Neural crest cell (in vitro differentiated cells): ENCODE data around the gene CDH13. TPM values are rescaled to one million over a fixed set of nuclear protein-coding genes. Genes with fewer than 3 reads are reported as not detected.

Experiments used
- DNase-seq: peaks from one replicate; pipeline ENCODE4 v3.0.0; 2021; ENCODE audit warnings: low read depth, mixed read lengths, low spot score
- H3K27ac Mint-ChIP-seq: one replicate; pipeline ENCODE4 v1.8.0; 2021; ENCODE audit warnings: mild to moderate bottlenecking, mixed read lengths; ENCODE audit not compliant: unreplicated experiment
- H3K27me3 Mint-ChIP-seq: 2 replicates; pipeline ENCODE4 v1.8.0; 2021; ENCODE audit warnings: low read depth, mild to moderate bottlenecking, mixed read lengths
- H3K36me3 Mint-ChIP-seq: 2 replicates; pipeline ENCODE4 v1.8.0; 2021; ENCODE audit warnings: low read depth, mild to moderate bottlenecking, mixed read lengths
- H3K4me1 Mint-ChIP-seq: 2 replicates; pipeline ENCODE4 v1.8.0; 2021; ENCODE audit warnings: mixed read lengths
- H3K4me3 Mint-ChIP-seq: one replicate; pipeline ENCODE4 v1.8.0; 2021; ENCODE audit warnings: mild to moderate bottlenecking, mixed read lengths
- H3K9me3 Mint-ChIP-seq: 2 replicates; pipeline ENCODE4 v1.8.0; 2021; ENCODE audit warnings: mixed read lengths
- total RNA-seq: library from RNA; stranded (reverse); gene quantifications from 2 replicates; pipeline ENCODE4 v1.2.1, GENCODE V29; 2021
- TF ChIP-seq, protein P1 (sequence below): fragments of 200-600 bp; sonication (generic); conservative IDR thresholded peaks from 2 replicates; pipeline ENCODE4 v1.5.0; 2021; ENCODE audit warnings: antibody characterized with exemption, mild to moderate bottlenecking

The CDH13 gene
- total RNA-seq, 1 donor from 2014 or later = 1.1 TPM

DNA sequence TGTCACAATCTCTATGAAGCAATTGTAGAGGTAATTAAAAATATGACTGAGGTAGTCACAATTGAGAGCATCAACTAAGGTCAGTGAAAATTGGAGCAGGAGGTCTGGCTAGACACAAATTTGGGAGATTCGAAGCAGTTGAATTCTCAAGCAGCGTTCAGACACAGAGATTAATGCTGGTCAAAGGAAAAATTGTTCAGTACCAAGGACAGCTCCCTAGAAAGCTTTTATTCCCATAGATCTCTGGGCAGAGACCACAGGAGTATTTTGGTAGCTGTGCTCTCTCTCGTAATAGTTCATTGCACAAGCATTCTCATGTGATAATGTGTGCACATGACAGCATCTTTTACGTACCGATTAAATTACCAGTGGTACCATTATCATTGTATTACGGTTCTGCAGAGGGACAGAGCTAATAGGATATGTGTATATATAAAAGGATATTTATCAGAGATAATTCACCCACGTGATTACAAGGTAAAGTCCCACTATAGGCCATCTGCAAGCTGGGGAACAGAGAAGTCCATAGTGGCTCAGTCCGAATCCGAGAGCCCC lies 793.5 kb downstream of the CDH13 start:
- TF ChIP-seq, protein P1, sequence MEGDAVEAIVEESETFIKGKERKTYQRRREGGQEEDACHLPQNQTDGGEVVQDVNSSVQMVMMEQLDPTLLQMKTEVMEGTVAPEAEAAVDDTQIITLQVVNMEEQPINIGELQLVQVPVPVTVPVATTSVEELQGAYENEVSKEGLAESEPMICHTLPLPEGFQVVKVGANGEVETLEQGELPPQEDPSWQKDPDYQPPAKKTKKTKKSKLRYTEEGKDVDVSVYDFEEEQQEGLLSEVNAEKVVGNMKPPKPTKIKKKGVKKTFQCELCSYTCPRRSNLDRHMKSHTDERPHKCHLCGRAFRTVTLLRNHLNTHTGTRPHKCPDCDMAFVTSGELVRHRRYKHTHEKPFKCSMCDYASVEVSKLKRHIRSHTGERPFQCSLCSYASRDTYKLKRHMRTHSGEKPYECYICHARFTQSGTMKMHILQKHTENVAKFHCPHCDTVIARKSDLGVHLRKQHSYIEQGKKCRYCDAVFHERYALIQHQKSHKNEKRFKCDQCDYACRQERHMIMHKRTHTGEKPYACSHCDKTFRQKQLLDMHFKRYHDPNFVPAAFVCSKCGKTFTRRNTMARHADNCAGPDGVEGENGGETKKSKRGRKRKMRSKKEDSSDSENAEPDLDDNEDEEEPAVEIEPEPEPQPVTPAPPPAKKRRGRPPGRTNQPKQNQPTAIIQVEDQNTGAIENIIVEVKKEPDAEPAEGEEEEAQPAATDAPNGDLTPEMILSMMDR = no peak
- DNase-seq = peak; percentile 10
- peaks cover 84% of the 10 kb centered on the region for H3K27me3 Mint-ChIP-seq
- no peaks in the 10 kb centered on the region for H3K4me1 Mint-ChIP-seq
- no peak overlapping the region for H3K27ac Mint-ChIP-seq
- no peaks in the 10 kb centered on the region for H3K36me3 Mint-ChIP-seq
- H3K4me3 Mint-ChIP-seq = no peak overlapping the region
- no peaks in the 10 kb centered on the region for H3K9me3 Mint-ChIP-seq

DNA sequence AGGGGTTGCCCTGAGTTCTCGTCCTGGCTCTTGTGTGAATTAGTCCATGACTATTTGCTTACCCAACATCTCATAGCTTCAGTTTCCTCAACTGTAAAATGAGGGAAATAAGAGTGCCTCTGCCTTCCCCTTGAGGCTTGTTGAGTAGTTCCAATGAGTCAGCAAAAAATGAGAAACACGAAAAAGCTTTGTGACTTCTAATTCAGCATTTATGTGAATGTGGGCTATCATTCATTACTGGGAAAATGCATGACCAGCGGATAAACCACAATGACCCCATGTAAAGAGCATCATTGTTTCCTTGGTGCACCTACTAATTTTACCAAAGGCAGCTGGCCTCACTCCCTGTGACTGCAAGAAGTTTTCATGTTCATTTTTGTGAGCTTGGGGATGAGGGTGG lies 806.4 kb downstream of the CDH13 start:
- Mint-ChIP-seq H3K4me1 (no peaks in the 10 kb centered on the region), H3K27ac (no peak overlapping the region), H3K9me3 (peaks cover 2% of the 10 kb centered on the region), H3K27me3 (peaks cover 49% of the 10 kb centered on the region), H3K36me3 (no peaks in the 10 kb centered on the region), H3K4me3 (no peak overlapping the region)
- TF ChIP-seq, protein P1 = no peak
- DNase-seq = no peak

DNA sequence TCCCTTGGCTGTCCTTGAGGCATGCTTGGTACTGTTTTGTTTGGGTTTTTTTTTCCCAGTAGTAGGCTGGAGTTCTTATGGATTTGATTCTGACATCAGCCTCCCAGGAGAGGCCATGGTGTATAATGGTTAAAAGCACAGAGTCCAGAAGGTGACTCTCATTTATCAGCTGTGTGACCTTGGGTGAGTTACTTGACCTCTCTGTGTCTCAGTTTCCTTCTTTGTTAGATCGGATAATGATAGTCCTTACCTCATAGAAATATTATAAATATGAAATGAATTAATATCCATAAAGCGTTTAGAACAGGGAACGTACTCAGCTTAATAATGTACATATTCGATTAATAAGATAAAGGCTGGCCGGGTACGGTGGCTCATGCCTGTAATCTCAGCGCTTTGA lies 810.3 kb downstream of the CDH13 start:
- Mint-ChIP-seq H3K36me3 (no peaks in the 10 kb centered on the region), H3K27me3 (peaks cover 38% of the 10 kb centered on the region), H3K4me1 (no peaks in the 10 kb centered on the region), H3K4me3 (no peak overlapping the region), H3K27ac (no peak overlapping the region), H3K9me3 (no peaks in the 10 kb centered on the region)
- no peak for DNase-seq
- TF ChIP-seq, protein P1 = no peak

DNA sequence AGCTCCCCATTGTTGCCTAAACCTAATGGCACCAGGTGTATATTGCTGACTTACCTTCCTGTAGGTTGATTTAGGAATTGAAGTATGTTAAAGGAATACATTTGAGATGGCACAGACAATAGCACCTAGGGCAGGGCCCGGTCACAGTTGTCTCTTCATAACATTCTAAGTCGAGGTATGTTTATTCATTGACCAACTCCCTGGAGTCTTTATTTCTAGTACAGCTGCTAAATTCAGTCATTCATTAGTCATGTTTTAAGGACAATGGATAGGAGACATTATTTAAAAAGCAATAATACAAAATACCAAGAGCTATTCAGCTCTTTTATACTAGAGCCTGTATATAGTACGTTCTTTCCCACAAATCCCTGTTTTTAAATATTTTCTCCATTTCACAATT lies 811.6 kb downstream of the CDH13 start:
- Mint-ChIP-seq H3K36me3 (no peaks in the 10 kb centered on the region), H3K4me1 (no peaks in the 10 kb centered on the region), H3K9me3 (no peaks in the 10 kb centered on the region), H3K4me3 (no peak overlapping the region), H3K27ac (no peak overlapping the region), H3K27me3 (peaks cover 50% of the 10 kb centered on the region)
- no peak for DNase-seq
- TF ChIP-seq, protein P1 = no peak

DNA sequence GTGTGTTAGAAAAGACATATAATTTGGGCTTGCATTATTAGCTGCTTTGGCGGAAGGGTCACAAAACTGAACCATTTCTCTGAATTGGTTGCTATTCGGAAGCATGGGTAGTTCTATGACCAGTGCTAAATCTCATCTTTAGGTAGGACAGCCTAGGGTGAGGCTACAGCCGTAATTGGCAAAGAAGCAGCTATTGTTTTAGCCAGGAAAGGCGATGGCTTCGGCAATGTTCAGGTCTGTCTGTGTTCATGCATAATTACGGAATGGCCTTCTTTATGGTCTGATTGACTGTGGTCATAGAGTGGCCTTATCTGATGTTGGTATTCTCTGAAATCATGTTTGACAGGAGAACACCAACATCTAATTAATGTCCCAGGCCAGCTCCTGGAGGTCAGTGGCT lies 812.6 kb downstream of the CDH13 start:
- H3K9me3 Mint-ChIP-seq = no peaks in the 10 kb centered on the region
- H3K27me3 Mint-ChIP-seq = peaks cover 56% of the 10 kb centered on the region
- no peak overlapping the region for H3K4me3 Mint-ChIP-seq
- H3K27ac Mint-ChIP-seq = no peak overlapping the region
- no peak for DNase-seq
- no peaks in the 10 kb centered on the region for H3K4me1 Mint-ChIP-seq
- no peaks in the 10 kb centered on the region for H3K36me3 Mint-ChIP-seq
- TF ChIP-seq, protein P1 = no peak
